Hypothalamus (tissue), 51 donors: Measurements from ENCODE around the gene GHSR.

Experiments
- DNase-seq, 51 donors: peaks; one replicate each; lab custom pipeline; 2025; lab: John Stamatoyannopoulos, UW

GHSR gene

DNA sequence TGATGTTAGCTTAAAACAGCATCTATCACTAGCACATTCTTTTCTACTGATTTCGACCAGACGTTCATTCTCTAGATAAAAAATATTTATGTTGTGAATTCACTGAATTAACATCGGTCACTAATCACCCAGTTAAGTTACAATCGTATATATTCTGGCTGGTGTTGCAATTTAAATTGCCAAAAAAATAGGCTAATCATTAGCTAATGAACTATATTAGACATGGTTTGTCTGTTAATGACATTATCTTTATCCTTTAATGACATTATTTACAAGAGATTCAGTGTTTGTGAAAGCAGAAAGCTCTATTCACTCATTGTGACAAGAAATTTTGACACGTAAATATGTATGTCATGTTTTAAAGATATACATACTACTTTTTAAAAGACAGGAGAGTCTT, 6.7 kb downstream of the GHSR start:
- DNase-seq, result no peak

DNA sequence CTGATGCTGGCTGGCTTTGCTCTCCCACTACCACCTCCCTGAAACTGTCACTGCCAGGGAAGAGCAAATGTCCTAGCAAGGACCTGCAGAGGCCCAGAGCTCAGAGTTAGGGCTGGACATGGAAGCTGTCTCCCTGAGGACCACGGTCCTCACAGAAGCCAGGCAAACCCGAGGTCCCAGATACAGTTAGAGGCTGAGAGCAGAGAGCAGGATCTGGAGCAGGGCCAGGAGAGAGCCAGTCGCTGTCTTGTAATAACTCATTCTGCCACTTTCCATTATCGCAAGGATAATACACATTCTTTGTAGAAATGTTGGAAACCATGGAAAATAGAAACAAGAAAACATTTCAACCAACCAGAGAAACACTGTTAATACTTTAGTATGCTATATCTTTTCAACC, 10.1 kb downstream of the GHSR start:
- DNase-seq, result no peak

DNA sequence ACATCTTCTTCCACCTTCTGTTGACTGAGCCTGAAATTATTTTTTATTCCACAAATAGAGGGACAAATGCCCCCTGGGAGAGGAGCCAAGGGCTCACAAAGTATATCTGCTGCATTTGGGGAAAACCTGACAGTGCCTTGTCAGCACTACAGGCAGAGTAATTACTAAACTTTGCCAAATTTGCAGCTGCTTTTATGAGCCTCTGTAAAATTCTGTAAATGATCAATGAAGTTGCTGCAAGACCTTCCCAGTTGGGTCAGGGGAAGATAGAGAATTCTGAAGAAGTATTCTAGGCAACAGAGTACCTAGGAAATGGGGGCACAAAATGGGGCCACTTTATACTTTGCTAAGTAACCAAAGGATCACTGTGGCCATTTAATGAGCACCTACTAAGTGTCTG, 10.5 kb downstream of the GHSR start:
- no peak for DNase-seq

DNA sequence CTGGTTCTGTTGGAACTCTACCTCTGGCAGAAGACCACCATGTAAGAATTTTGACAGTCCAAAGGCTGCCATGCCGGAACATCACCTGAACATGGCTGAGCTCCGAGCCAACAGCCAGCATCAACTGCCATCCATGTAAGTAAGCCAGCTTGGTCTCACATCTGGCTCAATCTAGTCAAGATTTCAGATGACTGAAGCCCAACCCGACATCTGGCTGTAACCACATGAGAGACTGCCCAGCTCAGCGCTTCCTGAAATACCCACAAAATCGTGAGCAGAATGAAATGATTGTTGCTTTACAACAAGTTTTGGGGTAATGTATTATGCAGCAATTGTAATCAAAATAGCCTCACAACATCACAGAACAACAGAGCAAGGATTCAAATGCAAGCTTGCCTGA, 32.9 kb downstream of the GHSR start:
- DNase-seq, result no peak

DNA sequence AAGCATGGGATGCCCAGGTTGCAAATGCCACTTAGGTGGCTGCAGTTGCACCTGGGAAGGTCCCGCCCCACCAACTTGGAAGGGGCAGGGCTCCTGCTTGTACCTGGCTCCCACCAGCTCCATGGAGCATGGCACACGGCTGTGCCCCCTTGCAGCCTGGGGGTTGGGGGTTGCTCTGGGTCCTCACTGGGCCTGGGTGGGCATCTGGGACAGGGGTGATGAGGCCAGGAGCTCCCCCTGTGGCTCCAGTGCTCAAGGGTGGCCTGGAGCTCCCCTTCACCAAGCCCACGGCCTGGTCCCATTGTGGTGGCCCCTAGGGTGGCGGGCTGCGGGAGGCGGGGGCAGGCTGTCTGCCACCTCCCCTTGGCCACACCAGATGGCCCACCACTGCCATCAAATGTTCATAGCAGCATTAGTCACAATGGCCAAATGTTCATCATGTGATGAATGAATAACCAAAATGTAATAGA, 36.7 kb downstream of the GHSR start:
- no peak for DNase-seq

DNA sequence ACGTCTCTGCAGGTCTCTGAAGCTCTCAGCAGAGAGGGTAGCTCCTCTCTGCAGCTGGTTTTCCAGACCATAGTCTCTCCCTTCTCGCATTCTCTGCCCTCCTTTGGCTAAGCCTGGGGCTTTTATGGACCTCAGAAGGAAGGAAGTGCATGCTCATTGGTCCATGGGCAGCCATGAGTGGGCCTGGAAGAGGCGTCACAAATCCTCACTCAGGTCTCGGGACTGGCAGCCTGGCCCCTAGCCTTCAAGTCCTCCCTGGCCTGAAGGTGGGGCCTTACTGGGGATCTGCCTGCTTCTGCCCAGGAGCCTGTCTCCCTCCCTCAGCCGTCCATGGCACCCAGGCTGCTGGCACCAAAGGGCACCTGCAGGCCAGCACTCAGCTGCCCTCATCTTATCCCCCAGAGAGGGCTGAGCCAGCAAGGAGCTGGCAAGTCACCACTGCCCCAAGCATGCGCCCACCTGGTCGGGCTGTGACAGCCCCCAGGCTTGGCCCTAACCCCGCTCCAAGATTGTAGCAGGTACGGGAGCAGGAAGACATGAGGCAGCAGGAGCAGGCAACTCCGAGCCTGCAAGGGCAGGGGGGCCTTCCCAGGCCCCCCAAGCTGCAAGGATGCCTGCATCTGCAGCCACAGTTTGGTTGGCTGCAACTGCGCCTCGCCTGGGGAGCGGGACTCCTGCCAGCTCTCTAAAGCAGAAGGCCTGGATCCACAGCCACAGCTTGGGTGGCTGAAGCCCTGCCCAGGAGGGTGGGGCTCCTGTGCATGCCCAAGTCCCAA, 37.4 kb downstream of the GHSR start:
- no peak for DNase-seq

DNA sequence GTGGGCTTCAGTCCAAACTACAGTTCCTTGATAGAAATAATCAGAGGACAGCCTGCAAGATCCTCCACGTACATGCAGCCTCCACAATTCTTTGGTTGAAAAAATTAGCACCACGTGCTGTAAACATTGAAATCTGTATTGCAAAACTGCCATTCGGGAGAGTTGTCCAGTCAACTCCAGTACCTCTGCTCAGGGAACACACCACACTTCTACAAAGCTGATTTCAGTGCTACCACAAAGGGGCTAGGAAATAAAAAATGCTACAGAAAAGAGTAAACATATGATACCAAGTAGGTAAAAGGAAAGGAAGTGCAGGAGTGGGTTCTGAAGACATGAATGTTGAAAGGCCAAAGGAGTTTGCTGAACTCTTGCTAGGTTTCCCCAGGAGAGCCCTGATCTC, 40.4 kb downstream of the GHSR start:
- DNase-seq, result no peak

DNA sequence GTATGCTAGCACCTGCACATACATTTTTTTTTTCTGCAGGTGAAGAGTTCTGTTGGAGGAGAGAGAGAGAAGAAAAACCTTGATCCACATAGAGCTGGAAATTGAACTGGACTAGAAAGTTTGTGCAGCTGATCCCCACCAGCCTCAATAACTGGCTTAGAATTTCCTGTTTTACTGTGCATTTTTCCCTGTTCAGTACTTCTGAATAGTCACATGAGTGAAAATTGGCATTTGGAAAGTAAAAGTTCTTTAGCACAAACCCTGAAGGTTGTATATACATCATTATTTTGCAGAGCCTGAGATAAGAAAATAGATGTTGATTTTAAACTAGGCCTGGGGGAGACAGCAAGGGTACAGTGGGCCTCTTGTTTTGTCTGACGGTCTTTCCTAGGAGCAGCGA, 42.3 kb downstream of the GHSR start:
- DNase-seq, result no peak

DNA sequence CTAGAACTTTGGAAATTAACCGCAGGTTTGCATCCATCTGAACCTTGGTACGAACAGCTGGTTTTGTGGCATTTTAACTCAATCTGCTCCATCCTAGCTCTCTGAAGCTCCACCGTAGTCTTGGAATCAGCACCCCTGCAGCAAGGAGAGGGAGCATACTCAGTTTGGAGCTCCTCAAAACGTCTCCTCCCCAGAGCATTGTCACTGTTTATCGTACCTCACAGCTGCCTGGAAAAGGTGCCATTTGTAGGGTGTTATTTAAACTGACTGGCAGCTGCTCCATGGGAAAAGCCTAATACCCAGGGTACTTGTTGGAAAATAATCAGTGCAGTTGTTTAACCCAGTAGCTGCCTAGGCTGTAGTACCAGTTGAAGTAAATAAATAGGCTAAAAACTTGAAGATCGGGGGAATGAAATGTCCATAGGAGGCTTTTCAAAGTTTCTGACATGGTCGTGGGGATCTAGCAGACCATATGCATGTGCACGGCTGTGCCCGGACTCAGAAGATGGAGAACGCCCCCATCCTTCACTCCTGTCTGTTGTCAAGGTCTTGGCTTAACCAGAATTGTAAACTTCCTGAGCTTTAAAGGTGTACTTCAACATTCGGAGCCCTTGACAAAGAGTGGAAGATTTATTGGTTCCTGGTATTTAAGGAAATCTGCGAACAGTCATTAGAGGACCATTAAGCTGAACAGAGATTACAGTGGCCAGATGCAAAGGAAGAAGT, 43.9 kb downstream of the GHSR start:
- no peak for DNase-seq

DNA sequence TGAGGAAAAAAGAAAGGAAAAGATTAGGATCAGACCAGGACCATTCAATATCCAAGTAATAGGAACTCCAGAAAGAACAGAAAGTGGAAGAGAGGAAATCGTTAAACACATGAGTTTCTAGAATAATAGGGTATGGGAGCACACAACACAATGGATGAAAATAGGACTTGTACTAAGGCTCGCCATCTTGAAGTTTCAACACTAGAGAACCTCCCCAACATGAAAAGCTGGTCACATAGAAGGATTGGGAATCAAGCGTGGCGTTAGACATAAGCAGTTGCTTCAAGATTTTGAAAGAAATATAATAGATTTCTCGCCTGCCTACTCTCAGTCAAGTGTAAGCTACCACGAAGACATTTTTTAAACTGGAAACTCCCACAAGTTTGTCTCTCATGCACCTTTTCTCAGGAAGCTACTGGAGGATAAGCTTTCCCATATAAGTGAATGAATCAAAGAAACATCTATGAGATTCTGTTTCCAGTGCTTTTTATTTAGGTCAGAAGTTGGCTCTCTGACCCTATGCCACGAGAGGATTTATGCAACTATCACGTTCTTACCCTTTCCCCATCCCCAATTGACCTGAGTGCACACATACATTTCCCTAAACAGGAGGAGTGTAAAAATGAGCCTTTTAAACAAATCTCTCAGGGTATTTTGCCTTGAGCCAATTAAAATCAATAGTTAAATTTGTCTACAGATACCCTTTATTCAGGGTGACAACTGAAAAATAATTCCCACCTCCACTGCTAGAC, 45.2 kb downstream of the GHSR start:
- no peak for DNase-seq

DNA sequence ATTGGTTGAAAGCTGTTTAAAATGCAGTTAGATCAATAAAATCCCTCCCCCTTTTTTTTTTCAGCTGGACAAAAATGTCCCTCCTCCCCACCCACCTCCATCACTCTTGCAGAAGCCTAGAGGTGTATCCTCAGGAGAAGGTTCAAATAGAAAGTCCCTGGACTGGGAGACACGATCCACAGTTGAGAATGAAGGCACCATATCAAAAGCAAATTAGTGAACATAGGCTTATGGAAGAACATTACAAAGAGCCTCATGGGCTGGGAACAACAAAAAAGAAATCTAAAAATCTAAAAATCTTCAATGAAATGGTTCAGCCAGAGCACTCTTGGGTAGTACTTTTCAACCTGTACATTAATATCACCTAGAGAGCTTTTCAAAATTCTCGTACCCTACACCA, 46.2 kb downstream of the GHSR start:
- no peak for DNase-seq

DNA sequence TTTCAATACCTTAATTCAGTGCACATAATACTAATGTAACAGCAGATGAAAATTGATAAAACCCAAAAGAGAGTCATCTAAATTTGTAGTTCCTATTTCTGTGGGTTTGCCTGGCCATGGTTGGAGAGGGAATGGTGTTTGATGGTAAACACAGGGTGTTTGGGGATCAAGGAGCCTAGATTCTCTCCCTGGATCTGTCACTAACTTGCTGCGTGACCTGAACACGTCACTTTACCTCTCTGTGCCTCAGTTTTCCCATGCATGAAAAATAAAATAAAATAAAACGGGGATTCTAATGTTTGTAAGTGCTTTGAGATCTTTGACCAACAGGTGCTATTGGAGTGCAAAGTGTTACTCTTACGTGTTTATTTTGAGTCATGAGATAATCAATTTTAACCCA, 49.8 kb downstream of the GHSR start:
- DNase-seq, result no peak

DNA sequence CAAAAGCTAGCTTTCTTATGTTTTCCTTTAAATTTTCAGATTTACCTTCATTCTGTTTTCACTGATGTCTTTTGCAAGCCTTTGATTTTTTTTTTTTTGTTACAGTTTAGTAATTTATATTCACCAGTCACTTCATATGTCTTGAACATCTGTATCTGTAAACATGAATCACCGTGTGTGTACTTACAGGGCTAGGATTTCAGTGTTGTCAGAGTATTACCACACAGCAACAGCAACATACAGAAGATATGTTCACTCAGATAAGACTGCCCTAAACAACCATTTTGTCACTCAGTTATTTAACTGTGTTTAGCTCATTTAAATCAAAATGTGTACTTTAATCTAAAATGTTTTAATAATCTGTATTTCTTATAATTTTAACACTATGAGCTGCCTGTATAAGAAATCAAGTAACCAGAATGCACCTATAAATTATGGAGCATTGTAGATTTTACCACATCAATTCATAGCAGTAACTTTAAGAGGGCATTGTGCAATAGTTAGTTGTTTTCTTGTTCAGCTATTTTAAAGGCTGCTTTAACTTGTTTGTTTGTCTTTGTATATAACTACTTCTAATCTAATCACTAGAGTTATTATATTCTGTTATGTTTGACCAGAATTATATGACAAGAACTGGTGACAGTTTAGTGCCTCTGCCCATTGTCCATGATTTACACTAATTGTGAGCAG, 50.4 kb downstream of the GHSR start:
- no peak for DNase-seq

DNA sequence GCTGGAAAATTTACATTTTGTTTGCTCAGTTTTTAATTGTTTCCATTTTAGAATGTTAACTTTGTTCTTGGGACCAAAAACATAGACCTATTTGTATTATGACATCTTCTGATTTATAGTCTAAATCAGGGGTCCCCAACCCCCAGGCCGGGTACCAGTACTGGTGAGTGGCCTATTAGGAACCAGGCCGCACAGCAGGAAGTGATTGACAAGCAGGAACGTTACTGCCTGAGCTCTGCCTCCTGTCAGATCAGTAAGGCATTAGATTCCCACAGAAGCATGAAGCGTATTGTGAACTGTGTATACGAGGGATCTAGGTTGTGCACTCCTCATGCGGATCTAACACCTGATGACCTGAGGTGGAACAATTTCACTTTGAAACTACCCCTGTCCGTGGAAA, 51.9 kb downstream of the GHSR start:
- no peak for DNase-seq

DNA sequence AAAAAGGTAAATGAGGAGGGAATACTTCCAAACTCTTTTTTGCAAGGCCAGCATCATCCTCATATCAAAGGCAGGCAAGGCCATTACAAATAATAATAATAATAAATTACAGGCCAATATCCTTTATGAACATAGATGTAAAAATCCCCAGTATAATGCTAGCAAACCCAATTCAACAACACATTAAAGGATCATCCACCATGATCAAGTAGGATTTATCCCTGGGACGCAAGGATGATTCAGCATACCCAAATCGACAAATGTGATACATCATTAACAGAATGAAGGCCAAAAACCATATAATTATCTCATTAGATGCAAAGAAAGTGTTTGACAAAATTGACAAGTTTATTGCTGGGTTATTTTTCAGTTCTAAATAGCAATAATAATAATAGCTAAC, 53.6 kb downstream of the GHSR start:
- no peak for DNase-seq
